ENCODE data around the gene CLEC11A.

DNA sequence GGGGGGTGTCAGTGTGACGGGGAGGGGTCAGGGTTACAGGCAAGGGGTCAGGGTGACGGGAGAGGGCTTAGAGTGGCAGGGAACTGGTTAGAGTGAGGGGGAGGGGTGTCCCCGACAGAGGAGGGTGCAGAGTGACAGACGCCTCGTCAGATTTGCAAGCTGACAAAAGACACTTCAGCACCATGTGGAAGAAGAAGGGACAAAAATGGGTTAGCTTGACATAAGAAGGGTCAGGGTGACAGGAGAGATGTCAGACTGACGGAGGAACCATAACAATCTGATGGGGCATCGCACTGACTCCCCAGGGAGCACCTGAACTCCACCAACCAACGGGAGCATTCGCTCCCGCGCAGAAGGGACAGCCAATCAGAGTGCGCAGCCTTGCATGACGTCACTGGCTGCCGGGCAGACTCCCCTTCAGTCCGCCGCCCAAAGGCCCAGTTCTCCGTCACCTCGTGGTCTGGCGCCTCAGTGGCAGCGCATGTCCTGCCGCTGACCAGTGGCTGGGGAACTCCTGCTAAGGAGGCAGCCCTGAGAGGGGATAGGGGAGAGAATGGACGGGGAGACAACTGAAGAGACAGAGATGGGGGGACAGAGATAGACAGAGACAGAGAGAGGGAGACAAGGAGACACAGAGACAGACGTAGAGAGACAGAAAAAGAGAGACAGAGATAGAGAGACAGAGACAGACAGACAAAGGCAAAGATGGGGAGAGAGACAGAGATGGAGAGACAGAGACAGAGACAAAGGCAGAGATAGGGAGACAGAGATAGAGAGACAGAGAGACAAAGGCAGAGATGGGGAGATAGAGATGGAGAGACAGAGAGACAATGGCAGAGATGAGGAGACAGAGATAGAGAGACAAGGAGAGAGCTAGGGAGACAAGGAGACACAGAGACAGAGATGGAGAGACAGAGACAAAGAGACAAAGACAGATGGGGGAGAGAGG lies 43.7 kb upstream of the CLEC11A start:
- TF ChIP-seq MXD4 (CRISPR knock-in tag; IDR thresholded peaks at IDR 0.05; ENCODE audit: borderline replicate concordance) (no peak), CREM (CRISPR knock-in tag; IDR thresholded peaks at IDR 0.05) (peak; percentile 92; the same call in 1 of the 2 replicates), MYBL2 (CRISPR knock-in tag; IDR thresholded peaks at IDR 0.05) (no peak), FOXJ3 (CRISPR knock-in tag; IDR thresholded peaks at IDR 0.05; ENCODE audit: borderline replicate concordance) (no peak), JUN (CRISPR knock-in tag; IDR thresholded peaks at IDR 0.05) (no peak), ZNF263 (CRISPR knock-in tag; IDR thresholded peaks at IDR 0.05; ENCODE audit: low read depth) (no peak), HMGXB4 (CRISPR knock-in tag; IDR thresholded peaks at IDR 0.05) (no peak), ZBTB21 (CRISPR knock-in tag; IDR thresholded peaks at IDR 0.05; ENCODE audit: borderline replicate concordance) (no peak), TCF7 (CRISPR knock-in tag; IDR thresholded peaks at IDR 0.05; ENCODE audit: low read depth) (0 out of 2 replicates have a peak, but pooled peaks have one; percentile 53), SP1 (CRISPR knock-in tag; conservative IDR thresholded peaks at IDR 0.05) (peak; percentile 38; the same call in 1 of the 2 replicates)
- TF ChIP-seq, protein P1, sequence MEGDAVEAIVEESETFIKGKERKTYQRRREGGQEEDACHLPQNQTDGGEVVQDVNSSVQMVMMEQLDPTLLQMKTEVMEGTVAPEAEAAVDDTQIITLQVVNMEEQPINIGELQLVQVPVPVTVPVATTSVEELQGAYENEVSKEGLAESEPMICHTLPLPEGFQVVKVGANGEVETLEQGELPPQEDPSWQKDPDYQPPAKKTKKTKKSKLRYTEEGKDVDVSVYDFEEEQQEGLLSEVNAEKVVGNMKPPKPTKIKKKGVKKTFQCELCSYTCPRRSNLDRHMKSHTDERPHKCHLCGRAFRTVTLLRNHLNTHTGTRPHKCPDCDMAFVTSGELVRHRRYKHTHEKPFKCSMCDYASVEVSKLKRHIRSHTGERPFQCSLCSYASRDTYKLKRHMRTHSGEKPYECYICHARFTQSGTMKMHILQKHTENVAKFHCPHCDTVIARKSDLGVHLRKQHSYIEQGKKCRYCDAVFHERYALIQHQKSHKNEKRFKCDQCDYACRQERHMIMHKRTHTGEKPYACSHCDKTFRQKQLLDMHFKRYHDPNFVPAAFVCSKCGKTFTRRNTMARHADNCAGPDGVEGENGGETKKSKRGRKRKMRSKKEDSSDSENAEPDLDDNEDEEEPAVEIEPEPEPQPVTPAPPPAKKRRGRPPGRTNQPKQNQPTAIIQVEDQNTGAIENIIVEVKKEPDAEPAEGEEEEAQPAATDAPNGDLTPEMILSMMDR (IDR thresholded peaks at IDR 0.05) = no peak
